Lung (tissue), 12 donors: ENCODE results near the gene OGFOD3. TPM values are rescaled to one million over a fixed set of nuclear protein-coding genes. Genes with fewer than 3 reads are reported as not detected.

Experiments
- ATAC-seq: fragments of 200-7000 bp; cut with Tn5 transposase; one replicate; pipeline ENCODE4 v1.9.1; 2020; ENCODE audit warnings: moderate number of reproducible peaks; ENCODE audit not compliant: insufficient read depth, low FRiP score
- DNase-seq, 3 donors: peaks; one replicate each; pipeline ENCODE4 v3.0.0-alpha.2; 2013 to 2017
- H3K27ac ChIP-seq, 2 donors: one replicate each; pipeline ENCODE4 v1.5.1; 2013; ENCODE audit warnings: mild to moderate bottlenecking in 2 of 2, moderate library complexity in 2 of 2, control low read depth in 1 of 2, inconsistent platforms in 1 of 2, low read depth in 1 of 2, low read length in 1 of 2
- H3K27me3 ChIP-seq, 3 donors: one replicate each; pipeline ENCODE4 v1.5.1; 2013; ENCODE audit warnings: low read length in 2 of 3; ENCODE audit not compliant: control insufficient read depth in 3 of 3, insufficient read depth in 3 of 3
- H3K36me3 ChIP-seq, 4 donors: one replicate each; pipeline ENCODE4 v1.5.1; 2013; ENCODE audit warnings: low read length in 4 of 4, mild to moderate bottlenecking in 1 of 4, moderate library complexity in 1 of 4; ENCODE audit not compliant: control insufficient read depth in 4 of 4, insufficient read depth in 4 of 4
- H3K4me1 ChIP-seq, 5 donors: one replicate each; pipeline ENCODE4 v1.5.1; 2013; ENCODE audit warnings: low read length in 5 of 5, mild to moderate bottlenecking in 2 of 5, moderate library complexity in 1 of 5; ENCODE audit not compliant: control insufficient read depth in 5 of 5, insufficient read depth in 5 of 5
- H3K4me3 ChIP-seq: one replicate; pipeline ENCODE4 v1.5.1; 2013; ENCODE audit warnings: mild to moderate bottlenecking, control low read depth, moderate library complexity
- H3K9ac ChIP-seq, 2 donors: one replicate each; pipeline ENCODE4 v1.5.1; 2013; ENCODE audit warnings: low read length in 2 of 2, control low read depth in 1 of 2; ENCODE audit not compliant: insufficient read depth in 1 of 2
- H3K9me3 ChIP-seq, 4 donors: one replicate each; pipeline ENCODE4 v1.5.1; 2013; ENCODE audit warnings: low read length in 3 of 4, mild to moderate bottlenecking in 1 of 4, moderate library complexity in 1 of 4; ENCODE audit not compliant: control insufficient read depth in 4 of 4, insufficient read depth in 3 of 4
- WGBS, 2 donors: extraction: QIAGEN DNeasy Blood & Tissue Kit; methylation state at CpG; one replicate each; pipeline ENCODE4 v1.1.7; 2013; 5-methylcytosine and 5-hydroxymethylcytosine counted together
- polyA plus RNA-seq, 2 donors: library from polyadenylated mRNA; stranded (reverse); fragments of 200-250 nt; gene quantifications; one replicate each; pipeline ENCODE4 v1.2.1, GENCODE V29; 2013
- total RNA-seq, 2 donors: library from RNA; depleted of rRNA in 1 of 2; stranded (reverse); fragments of >200 nt in 1 of 2; gene quantifications; one replicate each; pipeline ENCODE4 v1.2.1, GENCODE V29; 2014 to 2021
- TF ChIP-seq, protein P1 (sequence below): IDR thresholded peaks from 2 replicates; pipeline ENCODE4 v1.5.1; 2012; ENCODE audit warnings: mild to moderate bottlenecking; ENCODE audit errors: control extremely low read depth, extremely low read depth
- donor health status: control.
- donor health status: control.
- donor health status: Bipolar disorder and iron deficiency.
- donor health status: healthy.
- donor health status: DM: yes; HTN: yes; CAD: no.

Gene OGFOD3
- total and polyA plus RNA-seq, 4 donors, result 20.6 to 41.6 (median 29.8) TPM

GRCh38 chr17:82392941-82393340, 25.4 kb downstream of the OGFOD3 start:
- WGBS, 2 donors, result 91 to 92% methylated on average over 15 of the region's 15 CpGs
- TF ChIP-seq, protein P1, sequence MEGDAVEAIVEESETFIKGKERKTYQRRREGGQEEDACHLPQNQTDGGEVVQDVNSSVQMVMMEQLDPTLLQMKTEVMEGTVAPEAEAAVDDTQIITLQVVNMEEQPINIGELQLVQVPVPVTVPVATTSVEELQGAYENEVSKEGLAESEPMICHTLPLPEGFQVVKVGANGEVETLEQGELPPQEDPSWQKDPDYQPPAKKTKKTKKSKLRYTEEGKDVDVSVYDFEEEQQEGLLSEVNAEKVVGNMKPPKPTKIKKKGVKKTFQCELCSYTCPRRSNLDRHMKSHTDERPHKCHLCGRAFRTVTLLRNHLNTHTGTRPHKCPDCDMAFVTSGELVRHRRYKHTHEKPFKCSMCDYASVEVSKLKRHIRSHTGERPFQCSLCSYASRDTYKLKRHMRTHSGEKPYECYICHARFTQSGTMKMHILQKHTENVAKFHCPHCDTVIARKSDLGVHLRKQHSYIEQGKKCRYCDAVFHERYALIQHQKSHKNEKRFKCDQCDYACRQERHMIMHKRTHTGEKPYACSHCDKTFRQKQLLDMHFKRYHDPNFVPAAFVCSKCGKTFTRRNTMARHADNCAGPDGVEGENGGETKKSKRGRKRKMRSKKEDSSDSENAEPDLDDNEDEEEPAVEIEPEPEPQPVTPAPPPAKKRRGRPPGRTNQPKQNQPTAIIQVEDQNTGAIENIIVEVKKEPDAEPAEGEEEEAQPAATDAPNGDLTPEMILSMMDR, result no peak
- no peak for ATAC-seq
- Histone ChIP-seq H3K9ac (no peak overlapping the region), H3K4me3 (no peak overlapping the region), H3K4me1 (peaks cover 0 to 3% (median 0%) of the 10 kb centered on the region in 5 donors), H3K27me3 (no peaks in the 10 kb centered on the region), H3K27ac (no peak overlapping the region), H3K9me3 (no peaks in the 10 kb centered on the region), H3K36me3 (peaks cover 0 to 29% (median 8%) of the 10 kb centered on the region in 4 donors)
- DNase-seq, result no peak

DNA sequence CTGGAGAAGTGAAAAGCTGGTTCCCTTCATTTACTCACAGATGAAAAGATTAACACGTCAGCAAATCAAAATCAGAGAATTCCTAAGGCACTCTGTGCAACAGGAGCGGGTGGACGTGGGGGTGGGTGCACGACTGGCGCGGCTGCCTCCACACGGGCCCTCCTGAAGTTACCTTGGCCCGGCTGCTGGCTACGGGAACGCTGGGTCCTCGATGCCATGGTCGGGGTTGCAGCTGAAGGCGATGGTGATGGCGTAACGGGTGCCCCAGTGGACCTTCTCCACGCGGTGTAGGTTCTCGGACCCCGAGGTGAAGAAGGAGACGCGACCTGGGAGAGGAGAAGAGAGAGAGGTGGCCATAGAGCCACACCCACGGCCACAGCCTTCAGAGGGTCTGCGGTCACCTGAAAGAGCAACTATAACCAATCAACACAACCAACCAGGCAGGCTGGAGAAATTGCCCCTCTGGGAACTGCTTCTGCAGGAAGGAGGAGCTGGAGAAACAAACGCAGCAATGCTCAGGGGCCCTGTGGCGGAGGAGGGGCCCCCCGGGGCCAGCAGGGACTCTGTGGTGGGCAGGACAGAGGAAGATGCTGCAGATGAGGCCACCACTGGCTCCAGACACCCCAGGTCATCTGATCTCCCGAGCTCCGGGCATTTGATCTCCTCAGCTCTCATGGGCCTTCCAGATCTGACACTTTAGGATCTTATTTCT, 26.0 kb downstream of the OGFOD3 start:
- TF ChIP-seq, protein P1, result no peak
- WGBS, 2 donors, result 93% methylated on average over 28 of the region's 28 CpGs
- ATAC-seq, result no peak
- DNase-seq, result no peak
- no peak overlapping the region for H3K27ac ChIP-seq
- H3K9me3 ChIP-seq, result no peaks in the 10 kb centered on the region
- H3K4me1 ChIP-seq, result peaks cover 0 to 3% (median 0%) of the 10 kb centered on the region in 5 donors
- H3K36me3 ChIP-seq, result peaks cover 0 to 26% (median 8%) of the 10 kb centered on the region in 4 donors
- no peak overlapping the region for H3K9ac ChIP-seq
- H3K27me3 ChIP-seq, result no peaks in the 10 kb centered on the region
- H3K4me3 ChIP-seq, result no peak overlapping the region

DNA sequence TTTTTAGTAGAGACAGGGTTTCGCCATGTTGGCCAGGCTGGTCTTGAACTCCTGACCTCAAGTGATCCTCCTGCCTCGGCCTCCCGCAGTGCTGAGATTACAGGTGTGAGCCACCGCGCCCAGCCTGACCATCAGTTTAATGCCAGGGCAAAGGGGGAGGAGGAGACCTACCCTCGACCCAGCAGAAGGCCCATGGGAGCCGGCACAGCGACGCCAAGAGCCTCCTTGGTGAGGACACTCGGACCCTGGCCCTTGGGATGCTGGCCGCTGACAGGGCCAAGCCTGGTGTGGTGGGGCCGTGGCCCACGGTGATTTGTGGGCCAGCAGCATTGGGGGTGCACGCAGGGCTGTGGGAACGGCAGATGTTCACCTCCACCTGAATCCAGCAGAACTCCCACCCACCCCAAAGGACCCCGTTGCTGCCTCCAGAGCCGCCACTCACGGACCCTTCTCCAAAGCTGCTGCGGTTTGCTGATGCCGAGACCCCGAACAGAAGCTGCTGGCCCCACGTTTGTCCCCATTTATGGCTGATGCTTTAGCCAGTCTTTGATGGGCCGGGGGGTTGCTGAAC, 26.8 kb downstream of the OGFOD3 start:
- ATAC-seq (no peak), DNase-seq (no peak)
- TF ChIP-seq, protein P1, result no peak
- Histone ChIP-seq H3K27me3 (no peaks in the 10 kb centered on the region), H3K36me3 (peaks cover 0 to 24% (median 8%) of the 10 kb centered on the region in 4 donors), H3K4me3 (no peak overlapping the region), H3K9ac (no peak overlapping the region), H3K9me3 (no peaks in the 10 kb centered on the region), H3K27ac (no peak overlapping the region), H3K4me1 (peaks cover 0 to 11% (median 2%) of the 10 kb centered on the region in 5 donors)
- WGBS, 2 donors, result 95 to 97% methylated on average over 23 of the region's 23 CpGs
